HG03095 (cell line): ENCODE results near the gene CYFIP1.
A peak's percentile ranks its signal among the peaks of the same experiment; 100 is the strongest.

Experiments used
- ATAC-seq: cut with Tn5 transposase; IDR thresholded peaks from one replicate; pipeline ENCODE4 v1.9.1; 2021; ENCODE audit warnings: moderate library complexity; ENCODE audit not compliant: unreplicated experiment

Gene CYFIP1

GRCh38 chr15:22871481-22872086, 108.6 kb downstream of the CYFIP1 start:
- ATAC-seq: no peak

- no peak for ATAC-seq
These were observed 109.3 kb downstream of the CYFIP1 start for GRCh38 chr15:22870865-22871264.

GRCh38 chr15:22869856-22870255, 110.3 kb downstream of the CYFIP1 start:
- ATAC-seq: no peak

- no peak for ATAC-seq
These were observed 111.2 kb downstream of the CYFIP1 start for GRCh38 chr15:22868928-22869327.

GRCh38 chr15:22868495-22868894, 111.7 kb downstream of the CYFIP1 start:
- ATAC-seq: no peak

GRCh38 chr15:22867886-22868285, 112.3 kb downstream of the CYFIP1 start:
- no peak for ATAC-seq

- ATAC-seq: no peak
These were observed 114.1 kb downstream of the CYFIP1 start for GRCh38 chr15:22866079-22866478.

GRCh38 chr15:22863356-22863755, 116.8 kb downstream of the CYFIP1 start:
- ATAC-seq: no peak

- ATAC-seq: no peak
These were observed 119.0 kb downstream of the CYFIP1 start for GRCh38 chr15:22861161-22861560.

GRCh38 chr15:22856659-22857058, 123.5 kb downstream of the CYFIP1 start:
- no peak for ATAC-seq

GRCh38 chr15:22855791-22856190, 124.4 kb downstream of the CYFIP1 start:
- ATAC-seq: no peak

- ATAC-seq: no peak
These were observed 128.7 kb downstream of the CYFIP1 start for GRCh38 chr15:22851513-22851912.

- ATAC-seq: no peak
These were observed 130.1 kb downstream of the CYFIP1 start for GRCh38 chr15:22850055-22850454.

GRCh38 chr15:22846073-22846472, 134.1 kb downstream of the CYFIP1 start:
- no peak for ATAC-seq

GRCh38 chr15:22845289-22845900, 134.8 kb downstream of the CYFIP1 start:
- no peak for ATAC-seq

GRCh38 chr15:22844421-22845288, 135.5 kb downstream of the CYFIP1 start:
- ATAC-seq: no peak

- ATAC-seq: no peak
These were observed 141.0 kb downstream of the CYFIP1 start for GRCh38 chr15:22839046-22839695.

GRCh38 chr15:22838292-22839042, 141.7 kb downstream of the CYFIP1 start, which contains the start of gene NIPA2:
NIPA2 (plus strand) TSS chr15:22838666; CDS start chr15:22851732, 13,066 bp downstream.
- peak; percentile 71 for ATAC-seq

GRCh38 chr15:22831473-22831872, 148.7 kb downstream of the CYFIP1 start:
- no peak for ATAC-seq

- ATAC-seq: no peak
These were observed 153.0 kb downstream of the CYFIP1 start for GRCh38 chr15:22827125-22827524.
